ENCODE data around the gene HIBADH.

HIBADH gene

GRCh38 chr7:27634671-27635493, 27.8 kb downstream of the HIBADH start:
- DNase-seq = no peak

GRCh38 chr7:27633062-27633461, 29.6 kb downstream of the HIBADH start:
- DNase-seq = no peak

DNA sequence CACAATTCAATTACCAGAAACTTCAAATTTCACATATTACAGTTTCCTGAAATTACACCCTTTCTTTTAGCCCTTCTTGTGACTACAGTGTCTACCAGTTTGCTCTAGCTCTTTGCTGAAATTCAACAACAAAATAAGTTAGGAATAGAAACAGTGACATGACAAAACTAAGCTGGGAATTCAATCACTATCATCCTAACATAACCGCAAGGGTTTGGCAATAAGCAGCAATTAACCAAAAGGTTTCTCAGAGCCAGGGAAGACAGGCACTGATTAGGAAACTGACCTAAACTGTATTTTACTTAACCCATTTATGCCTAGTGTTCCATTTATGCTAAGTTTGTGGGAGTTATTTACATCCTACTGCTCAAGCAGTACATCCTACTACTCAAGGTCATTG, 31.3 kb downstream of the HIBADH start:
- no peak for DNase-seq

- no peak for DNase-seq
Observed at GRCh38 chr7:27627146-27627545, 35.5 kb downstream of the HIBADH start.

GRCh38 chr7:27619492-27619891, 43.2 kb downstream of the HIBADH start:
- DNase-seq = no peak

- no peak for DNase-seq
Observed at GRCh38 chr7:27617651-27618381, 44.9 kb downstream of the HIBADH start.

GRCh38 chr7:27616914-27617548, 45.7 kb downstream of the HIBADH start:
- no peak for DNase-seq

DNA sequence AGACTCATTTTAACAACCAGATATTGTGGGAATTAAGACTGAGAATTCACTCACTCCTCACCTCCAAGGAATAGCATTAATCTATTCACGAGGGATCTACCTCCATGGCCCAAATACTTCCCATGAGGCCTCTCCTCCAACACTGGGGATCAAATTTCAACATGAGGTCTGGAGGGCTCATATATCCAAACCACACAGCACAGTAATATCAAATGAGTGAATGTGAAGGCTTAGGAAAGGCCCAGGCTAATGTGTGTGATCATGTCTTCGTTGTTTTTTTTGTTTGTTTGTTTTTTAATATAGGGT, 46.5 kb downstream of the HIBADH start:
- no peak for DNase-seq

DNA sequence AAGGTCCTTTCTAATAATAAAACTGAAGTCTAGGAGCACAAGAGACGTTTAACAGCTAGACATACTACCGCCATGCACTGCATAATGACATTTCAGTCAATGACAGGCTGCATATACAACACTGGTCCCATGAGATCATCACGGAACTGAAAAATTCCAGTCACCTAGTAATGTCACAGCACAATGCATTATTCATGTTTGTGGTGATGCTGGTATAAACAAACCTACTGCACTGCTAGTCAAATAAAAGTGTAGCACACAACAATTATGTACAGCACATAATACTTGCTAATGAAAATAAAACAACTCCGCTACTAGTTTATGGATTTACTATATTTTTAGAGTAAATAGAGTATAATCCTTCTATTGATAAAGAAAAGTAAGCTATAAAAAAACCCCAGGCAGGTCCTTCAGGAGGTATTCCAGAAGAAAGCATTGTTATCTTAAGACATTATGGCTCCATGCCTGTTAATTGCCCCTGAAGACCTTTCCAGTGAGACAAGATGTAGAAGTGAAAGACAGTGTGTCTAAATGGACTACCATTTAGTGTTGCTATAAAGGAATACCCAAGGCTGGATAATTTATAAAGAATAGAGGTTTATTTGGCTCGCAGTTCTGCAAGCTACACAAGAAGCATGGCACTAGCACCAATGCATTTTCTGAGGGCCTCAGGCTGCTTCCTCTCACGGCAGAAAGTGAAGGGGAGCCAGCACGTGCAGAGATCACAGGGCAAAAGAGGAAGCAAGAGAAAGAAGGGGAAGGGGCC, 47.1 kb downstream of the HIBADH start:
- DNase-seq = no peak

DNA sequence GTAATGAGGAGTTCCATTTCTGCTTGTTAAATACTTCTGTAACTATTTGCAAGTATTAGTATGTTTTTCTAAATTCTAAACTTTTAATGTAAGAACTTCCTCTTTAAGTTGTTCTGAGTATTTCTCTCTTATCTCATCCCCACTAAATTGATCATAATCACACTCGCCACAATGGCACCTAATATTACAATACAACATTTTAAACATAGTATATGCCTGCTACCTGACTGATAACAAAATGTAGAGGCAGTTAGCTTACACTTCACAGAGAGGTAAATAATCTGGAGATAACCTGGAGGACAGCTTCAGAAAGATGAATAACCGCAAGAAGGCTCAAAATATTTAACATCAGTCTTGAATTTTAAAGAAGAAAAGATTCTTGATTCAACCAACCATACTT, 48.6 kb downstream of the HIBADH start:
- no peak for DNase-seq

DNA sequence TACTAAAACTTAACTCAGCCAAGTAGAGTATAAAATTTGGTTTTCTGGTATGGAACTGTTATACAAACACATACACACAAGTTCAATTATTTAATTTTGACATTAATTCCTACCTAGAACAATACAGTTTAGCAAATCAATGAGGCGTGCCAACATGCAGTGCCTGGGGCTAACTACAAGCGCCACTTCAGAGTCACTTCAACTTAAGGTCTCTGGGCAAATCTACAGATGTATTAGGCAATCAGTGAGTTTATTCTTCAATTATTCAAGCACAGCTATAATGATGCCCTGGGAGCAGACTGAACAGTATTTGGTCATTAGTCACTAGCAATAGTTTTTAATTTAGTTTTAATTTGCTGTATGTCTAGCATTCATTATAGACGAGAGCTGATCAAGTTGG, 51.6 kb downstream of the HIBADH start:
- peak; percentile 29 for DNase-seq

DNA sequence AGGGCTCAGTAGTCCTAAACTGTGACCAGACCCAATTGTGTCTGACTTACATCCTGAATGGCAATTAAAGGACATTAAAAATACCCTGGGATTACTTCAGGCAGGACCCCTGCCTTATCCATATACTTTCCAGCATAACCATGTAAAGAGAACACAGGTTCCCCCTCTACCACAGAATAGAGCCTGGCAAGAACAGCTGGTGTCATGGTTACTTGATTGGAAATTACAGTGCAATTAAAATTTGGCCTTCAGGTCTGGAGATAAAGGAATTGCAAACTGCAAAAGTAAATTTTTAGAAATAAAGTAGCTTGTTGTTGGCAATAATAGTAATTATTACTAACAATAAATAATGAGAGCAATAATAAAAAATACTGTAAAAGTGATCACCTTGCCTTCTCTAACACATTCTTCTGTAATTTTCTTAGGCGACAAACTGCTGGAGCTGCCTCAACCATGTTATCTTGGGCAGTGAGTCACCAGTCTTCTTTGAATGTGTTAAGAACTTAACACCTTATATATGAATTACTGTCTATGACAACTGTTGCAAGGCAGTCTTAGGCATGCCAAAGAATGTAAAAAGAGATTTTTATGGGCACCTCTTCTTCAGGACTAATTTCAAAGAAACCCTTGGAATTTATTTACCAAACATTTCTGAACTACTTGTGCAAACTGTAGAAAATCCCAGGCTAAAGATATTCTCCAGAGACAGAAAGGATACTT, 53.7 kb downstream of the HIBADH start:
- DNase-seq = no peak

DNA sequence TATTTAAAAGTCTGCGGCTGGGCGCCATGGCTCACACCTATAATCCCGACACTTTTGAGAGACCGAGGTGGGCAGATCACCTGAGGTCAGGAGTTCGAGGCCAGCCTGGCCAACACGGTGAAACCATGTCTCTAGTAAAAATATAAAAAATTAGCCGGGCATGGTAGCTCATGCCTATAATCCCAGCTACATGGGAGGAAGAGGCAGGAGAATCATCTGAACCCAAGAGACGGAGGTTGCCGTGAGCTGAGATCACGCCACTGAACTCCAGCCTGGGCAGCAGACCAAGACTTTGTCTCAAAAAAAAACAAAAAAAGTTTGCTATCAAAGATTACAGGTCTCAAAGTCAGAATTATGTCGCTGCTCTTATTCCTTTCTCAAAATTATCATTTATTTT, 55.5 kb downstream of the HIBADH start:
- DNase-seq = no peak

GRCh38 chr7:27606270-27607209, 56.1 kb downstream of the HIBADH start:
- no peak for DNase-seq

- DNase-seq = no peak
Observed at GRCh38 chr7:27605689-27606269, 56.9 kb downstream of the HIBADH start.

DNA sequence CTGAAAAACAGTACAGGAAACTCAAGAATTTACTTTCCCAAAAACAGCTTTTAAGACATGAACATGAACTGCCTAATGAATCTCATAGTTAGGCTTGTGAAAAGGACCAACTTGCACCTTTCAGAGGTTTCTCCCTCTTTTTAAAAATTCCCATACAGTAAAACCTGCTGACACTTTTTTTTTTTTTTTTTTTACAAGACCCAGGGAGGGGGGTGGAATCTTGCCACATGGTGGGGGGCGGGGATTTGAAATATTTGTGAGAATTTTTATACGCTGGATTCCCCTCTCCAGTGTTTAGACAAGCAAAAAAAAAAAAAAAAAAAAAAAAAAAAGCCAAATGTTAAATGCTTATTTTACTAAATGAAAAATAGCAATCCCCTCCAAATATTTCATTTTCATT, 57.4 kb downstream of the HIBADH start:
- DNase-seq = no peak

- DNase-seq = no peak
Observed at GRCh38 chr7:27603813-27604212, 58.9 kb downstream of the HIBADH start.

GRCh38 chr7:27602766-27603165, 59.9 kb downstream of the HIBADH start:
- DNase-seq = no peak

DNA sequence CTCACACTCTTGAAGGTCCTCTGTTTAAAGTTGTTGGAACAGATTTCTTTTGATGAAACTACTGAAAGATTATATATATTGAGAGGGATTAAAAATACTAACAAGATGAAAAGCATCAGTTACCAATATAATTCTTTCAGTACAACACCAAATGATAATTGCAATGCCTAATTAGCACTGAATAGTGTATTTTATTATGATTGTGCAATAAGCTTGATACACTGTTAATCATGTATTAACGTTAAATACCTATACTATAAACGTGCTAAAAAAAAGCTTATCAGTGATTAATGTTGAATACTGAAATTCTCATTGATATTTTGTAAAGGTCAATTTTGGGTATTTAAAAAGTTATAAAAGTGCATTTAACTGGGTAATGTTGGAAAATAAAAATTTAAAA, 61.5 kb downstream of the HIBADH start:
- DNase-seq = no peak

- DNase-seq = no peak
Observed at GRCh38 chr7:27600247-27600646, 62.4 kb downstream of the HIBADH start.

DNA sequence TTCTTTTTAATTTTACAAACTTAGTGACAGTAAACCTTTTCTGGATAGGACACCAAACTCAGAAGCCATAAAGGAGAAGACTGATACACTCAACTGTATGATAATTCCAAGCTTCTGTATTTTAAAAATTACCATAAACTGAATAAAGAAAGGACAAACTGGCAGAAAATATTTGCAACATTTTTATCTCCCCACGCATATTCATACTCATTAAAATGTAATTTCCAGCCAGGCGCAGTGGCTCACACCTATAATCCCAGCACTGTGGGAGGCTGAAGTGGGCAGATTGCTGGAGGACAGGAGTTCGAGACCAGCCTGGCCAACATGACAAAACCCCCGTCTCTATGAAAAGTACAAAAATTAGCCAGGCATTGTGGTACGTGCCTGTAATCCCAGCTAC, 67.7 kb downstream of the HIBADH start:
- no peak for DNase-seq

Data from NCI-H187 treated with DMSO at 0.1 percent for 48 hours (cell line).